Retina (tissue), 1 donor: Measurements from ENCODE around the gene ZNF783.
A peak's percentile ranks its signal among the peaks of the same experiment; 100 is the strongest.

Experiments used
- DNase-seq: peaks from one replicate; pipeline ENCODE4 v3.0.0-alpha.2; 2016

Gene ZNF783

DNA sequence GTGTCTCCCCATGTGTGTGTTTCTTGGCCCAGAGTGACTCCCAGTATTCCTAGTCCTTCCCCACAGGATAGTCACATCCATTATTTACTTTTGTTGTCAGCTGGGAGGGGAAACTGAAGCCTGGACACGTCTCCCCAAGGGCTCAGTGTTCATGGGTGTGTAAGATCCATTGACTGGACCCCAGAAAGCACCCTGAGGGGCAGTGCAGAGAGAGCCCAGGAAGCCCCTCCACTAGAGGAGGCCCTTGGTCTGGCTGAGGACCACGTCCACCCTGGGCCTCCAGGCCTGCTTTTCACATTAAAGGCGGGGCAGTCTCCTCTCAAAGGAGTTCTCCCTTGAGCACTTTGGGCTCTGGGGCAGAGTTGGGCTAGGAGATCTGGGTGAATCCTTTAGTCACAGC is 21.3 kb downstream of the ZNF783 start:
- no peak for DNase-seq

DNA sequence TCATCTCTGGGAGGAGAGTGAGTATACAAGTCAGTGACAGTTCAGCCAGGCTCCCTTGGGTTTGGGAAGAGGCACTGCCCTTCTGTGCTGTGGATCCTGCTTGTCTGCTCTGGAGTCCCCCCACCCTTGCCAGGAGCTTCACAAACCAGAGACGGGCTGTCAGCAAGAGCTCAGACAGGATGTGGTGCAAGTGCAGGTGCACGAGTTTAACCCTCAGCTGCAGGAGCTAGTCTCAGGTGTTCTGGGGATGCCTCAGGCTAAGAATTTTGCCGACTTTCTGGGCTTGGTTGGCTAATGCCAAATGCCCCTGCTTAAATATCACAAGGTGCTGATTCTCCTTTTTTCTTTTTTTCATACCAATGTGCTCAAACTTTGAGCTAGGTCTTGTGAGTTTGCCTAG is 22.3 kb downstream of the ZNF783 start:
- DNase-seq, result no peak

DNA sequence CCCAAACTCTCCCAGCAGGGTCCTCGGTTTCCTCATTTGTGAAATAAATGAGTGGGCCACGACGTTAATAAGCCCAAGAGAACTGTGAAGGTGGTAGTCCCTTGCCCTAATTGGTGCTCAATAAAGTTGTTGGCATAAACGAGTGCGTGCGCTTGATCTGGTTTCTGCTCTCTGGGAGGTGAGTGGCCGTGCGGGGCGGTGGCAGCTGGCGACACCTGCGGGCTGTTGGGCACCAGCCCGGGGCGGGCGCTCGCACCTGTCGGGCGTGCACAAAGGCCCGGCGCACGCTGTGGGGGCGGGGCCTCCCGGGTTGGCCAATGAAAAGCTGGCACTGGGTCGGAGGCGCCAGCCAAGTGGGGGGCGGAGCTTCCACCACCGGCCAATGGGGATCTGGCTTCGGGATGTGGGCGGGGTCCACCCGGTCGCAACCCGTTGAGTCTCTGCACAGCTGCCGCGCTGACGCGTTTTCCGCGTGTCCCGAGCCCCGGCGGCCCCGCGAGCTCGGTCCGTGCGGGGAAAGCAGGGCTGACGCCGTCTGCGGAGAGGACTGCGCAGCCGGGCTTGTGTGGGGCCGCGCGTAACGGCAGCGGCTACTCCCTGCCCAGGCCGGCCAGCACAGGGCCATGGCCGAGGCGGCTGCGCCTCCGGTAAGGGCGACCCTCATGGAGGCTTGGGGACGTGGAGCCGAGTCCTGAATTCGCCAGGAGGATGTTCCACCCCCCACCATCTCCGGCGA is 23.0 kb downstream of the ZNF783 start:
- DNase-seq, result peak; percentile 96

DNA sequence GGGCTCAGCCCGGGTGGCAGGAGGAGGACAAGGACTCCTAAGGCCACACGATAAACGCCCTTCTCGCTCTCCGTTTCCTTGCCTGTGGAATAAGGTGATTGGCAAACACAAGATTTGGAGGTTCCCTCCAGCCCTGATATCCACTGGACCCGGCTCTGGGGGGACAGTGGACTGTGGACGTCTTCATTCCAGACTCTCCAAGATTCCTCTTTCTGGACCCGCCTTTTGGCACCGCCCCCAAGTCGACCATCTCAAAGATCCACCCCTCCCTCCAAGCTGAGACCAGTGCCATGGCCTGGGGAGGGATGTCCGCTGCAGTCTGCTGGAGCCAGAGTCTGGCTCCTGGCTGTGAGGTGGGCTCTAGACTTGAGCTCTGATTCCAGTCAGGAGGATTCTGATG is 23.6 kb downstream of the ZNF783 start:
- DNase-seq, result no peak

DNA sequence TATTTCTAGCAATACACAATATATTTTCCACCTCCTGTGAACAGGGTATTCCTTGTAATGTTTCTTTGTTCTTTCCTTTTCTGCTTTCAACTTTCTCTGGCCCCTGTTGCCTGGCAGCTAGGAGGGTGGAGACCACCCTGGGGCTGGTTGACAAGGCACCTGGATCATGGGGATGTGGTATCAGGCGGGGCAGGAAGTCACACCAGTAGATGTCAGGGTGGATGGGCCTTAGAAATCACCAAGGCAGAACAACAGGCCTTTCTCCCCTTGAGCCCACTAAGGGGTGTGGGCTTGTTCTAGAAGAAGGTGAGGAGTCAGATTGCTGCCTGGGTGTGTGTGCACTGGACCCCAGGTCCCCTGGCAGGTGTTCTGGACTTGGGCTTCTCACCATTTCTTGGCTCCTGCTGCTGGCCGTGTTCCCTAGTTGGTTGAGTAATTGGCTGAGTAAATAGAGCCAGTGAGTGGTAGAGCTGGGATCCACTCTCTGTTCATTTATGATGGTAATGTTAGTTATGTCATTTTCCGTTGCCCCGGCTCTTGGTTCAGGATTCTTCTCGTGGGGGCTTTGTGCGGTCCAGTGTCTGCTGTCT is 24.9 kb downstream of the ZNF783 start:
- no peak for DNase-seq

DNA sequence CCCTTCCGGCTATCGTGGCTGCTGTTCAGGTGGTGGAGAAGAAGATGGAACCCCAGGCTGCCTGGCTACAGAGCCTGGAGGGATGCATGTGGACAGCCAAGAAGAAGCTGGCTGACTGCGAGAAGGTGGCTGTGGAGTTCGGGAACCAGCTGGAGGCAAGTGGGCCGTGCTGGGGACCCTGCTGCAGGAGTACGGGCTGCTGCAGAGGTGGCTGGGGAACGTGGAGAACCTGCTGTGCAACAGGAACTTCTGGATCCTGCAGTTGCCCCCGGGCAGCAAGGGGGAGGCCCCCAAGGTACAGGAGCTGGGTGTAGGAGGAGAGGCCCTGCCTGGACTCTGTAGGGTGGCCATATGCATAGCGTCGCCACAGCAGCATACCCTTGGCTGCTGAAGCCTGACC is 25.6 kb downstream of the ZNF783 start:
- no peak for DNase-seq

DNA sequence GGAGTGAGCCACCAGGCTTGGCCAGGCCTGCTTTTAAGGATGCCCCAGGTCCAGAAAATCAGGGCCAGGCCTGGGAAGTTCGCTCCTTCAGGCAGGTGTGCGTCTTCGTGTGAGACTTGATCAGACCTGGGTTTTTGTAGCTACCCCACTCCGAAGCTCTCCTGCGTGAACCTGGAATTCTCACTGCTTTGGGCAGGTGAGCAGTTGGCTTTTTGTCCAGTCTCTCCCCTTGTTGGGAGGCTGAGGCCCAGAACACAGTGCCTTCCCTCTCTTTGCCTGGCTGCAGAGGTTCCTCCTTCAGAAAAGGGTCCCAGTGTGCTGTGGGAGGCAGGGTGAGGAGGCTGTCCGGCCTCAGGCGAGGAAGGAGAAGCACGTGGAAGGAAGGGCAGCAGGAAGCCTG is 27.3 kb downstream of the ZNF783 start:
- no peak for DNase-seq

DNA sequence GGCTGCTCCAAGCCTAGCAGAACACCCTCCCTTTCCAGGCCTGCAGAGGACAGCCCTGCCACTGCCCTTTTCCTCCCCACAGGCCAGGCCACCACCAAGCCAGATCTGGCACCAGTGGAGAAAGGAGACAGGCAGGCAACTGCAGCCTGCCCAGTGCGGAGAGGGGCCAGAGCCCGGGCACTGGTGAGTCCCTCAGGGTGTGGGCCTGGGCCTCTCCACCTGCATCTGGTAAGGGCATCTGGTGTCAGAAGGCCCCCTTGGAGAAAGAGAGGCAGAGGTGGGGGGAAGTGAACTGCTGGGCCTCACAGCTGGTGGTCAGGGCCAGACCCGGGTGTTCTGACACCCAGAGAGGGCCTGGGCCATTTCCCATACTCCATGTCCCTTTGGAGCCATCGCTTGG is 27.9 kb downstream of the ZNF783 start:
- DNase-seq, result no peak

DNA sequence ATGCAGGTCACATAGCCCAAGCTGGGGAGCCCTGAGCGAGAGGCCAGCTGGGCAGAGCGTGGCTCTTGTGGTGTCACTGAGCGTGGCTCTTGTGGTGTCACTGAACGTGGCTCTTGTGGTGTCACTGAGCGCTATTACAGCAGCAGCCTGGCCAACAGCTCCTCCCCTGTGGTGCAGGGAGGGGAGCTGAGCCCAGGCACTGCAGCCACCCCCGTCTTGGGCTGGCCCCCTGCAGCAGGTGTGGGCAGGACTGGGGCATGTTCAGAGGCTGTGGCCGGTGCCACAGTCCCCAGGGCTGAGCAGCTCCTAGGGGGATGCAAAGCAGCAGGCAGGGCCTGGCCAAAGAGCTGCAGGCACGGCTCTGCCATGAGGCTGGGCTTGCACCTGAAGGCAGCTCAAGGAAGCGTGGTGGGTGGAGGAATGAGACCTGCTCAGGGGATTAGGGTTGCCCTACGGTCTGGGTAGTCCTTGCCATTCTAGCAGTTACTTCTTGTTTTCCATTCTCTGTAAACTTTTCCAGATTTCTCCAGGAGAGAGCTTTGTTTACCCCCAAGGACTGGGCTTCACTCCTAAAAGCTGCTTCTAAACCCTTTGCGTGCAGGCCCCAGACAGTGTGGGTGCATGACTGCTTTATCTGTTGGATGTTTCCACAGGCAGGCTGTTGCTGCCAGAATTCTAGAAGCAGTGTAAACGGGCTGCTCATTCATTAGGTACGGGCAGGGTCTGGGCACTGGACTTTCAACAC is 29.2 kb downstream of the ZNF783 start:
- no peak for DNase-seq

DNA sequence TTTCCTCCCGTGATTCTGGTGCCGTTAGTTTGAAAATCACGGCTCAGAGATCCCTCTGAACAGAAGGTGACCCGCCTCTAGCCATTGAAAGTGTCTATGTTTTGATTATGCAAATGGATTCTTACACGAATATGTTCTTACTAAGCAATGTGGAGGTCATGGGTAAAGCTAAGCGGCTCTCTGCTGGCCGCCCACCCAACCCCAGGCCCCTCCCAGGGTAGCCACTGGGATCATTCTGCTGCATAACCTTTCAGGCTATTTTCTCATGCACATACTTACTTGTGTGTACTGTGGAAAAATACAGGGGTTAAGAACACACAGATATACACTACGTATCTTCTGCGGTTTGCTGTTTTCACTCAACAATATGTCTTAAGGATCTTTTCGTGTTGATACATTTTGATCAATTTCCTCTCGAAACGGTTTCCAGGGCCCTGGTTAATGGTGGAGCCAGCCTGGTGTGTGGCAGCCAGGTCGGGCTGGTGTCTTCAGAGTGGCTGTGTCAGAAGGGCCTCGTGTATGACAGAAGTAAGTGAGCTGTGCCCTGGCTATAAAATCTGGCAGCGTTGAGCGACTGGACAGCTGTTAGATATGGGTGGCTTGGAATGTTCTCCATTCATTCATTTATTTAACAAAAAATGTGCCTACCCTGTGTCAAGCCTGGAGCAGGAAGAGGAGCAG is 29.9 kb downstream of the ZNF783 start:
- DNase-seq, result no peak

DNA sequence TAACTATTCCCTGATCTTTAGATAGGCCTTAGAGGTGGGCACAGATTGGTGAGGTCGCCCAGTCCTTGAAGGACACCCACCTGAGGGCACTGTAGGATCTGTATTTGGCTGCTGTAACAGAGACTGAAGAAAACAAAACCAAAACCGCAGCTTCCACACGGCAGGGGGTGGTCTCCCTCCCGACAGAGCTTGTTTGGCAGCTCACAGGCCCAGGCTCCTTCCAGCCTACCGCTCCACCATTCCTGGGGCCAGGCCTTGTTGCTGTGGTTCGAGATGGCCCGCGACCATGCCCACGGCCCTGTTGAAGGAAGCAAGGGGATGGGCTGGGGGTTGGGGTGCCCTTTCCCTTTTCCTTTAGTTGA is 30.4 kb downstream of the ZNF783 start:
- DNase-seq, result no peak

DNA sequence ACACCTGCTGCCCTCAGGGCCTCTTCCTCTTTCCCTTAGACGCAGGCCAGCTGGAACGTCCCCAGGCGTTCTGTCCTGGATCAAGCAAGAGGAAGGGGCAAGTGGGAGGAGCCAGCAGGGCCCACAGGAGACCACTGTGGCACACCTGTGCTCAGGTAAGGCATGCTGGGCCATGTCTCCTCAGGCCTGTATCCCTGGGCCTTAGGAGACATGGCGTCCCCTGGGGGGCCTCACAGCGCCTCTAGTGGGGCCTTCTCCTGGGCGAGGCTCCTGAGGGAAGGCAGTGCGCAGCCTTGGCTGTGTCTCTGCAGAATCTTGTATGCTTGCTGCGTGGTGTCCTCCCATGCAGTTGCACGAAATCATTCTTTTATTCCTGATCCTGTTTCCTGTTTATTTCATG is 31.3 kb downstream of the ZNF783 start:
- DNase-seq, result no peak

DNA sequence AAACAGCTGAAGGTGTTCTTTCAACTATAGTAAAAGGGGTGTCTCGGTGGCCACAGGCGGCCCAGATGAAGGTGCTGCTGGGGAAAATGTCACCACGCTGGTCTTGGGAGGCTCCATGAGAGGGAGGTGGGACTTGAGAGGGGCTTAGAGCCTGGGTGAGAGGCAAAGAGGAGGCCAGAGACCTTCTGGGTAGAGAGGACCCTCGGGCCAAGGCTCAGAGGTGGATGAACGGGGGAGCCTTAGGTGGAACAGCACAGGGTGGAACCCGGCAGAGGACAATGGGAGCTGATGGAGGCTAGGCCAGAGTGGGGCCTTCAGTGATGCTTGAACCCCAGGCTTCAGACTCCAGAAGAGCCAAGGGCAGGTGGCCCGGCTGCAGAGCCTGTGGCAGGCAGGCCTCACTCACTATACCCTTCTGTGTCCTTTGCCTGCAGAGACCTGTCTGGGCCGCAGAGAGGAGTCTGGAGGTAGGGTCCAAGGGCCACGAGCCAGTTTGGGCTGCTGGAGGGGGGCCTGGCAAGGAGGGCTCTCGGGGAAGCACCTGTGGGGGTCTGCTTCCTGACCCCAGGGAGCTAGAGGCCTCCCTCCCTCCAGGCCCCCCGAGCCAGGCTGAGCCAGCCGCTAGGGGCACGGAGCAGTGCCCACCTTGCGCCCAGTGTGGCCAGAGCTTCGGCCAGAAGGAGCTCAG is 32.1 kb downstream of the ZNF783 start:
- DNase-seq, result no peak

DNA sequence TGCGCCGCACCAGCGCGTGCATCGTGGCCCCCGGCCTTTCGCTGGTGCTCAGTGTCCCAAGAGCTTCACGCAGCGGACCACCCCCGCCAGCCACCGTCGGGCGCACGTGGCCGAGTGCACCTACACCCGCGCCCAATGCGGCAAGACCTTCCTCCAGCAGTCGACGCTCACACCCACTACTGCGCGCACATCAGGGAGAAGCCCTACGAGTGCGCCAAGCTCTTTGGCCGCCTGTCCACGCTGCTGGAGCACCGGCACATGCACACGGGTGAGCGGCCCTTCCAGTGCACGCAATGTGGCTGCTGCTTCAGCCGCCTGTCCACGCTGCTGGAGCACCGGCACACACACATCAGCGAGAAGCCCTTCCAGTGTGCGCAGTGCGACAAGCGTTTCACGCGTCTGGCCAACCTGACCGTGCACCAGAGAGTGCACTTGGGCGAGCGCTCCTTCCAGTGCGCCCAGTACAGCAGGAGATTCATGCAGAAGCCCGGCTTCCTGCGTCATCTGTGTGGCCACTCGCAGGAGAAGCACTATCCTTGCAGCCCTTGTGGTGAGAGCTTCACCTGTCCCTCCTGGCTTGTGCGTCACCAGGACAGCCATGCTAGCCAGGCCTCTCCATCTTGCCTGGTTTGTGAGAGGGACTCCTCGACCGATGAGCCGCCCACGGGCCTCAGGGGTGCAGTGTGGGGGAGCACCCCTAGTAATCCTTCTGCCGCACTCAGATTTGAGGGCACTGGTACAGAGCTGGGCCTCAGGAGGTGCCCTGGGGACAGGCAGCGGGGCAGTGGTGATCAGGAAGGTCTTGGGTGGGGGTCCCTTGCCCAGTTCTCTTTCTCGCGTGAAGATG is 32.9 kb downstream of the ZNF783 start:
- DNase-seq, result no peak

DNA sequence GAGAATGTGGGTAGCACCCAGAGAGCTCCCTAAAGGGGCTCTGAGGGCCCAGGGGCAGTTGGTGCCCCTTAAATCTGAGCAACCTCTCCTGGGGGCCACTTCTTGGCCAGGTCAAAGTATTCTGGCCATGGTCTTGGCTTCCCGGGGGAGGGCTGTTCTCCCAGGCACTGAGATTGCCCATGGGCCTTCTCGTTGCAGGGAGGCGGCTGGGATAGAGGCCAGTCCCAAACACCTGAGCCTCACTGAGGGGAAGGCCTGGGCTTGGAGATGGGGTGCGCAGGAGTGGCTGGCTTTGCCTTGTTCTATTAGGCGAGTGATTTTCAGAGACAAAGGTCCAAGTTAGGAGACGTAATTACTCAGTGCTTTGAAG is 33.5 kb downstream of the ZNF783 start:
- no peak for DNase-seq

DNA sequence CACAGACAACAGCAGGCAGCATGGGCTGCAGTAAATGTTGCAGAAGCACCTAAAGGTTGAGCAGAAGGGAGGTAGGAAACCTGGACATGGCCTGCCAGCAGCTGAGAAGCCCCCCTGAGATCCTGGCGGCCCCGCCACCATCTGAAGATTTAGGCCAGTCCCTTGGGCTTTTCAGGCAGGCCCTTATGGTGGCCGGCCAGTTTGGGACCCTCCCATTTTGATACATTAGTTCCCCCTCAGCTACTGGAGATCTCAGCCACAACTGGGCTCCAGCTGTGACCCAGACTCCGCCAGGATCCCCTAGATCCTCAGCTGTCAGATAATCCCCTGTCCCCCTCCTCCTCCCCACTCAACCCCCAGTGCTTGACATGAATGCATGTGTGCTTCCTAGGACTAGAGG is 34.4 kb downstream of the ZNF783 start:
- DNase-seq, result no peak

DNA sequence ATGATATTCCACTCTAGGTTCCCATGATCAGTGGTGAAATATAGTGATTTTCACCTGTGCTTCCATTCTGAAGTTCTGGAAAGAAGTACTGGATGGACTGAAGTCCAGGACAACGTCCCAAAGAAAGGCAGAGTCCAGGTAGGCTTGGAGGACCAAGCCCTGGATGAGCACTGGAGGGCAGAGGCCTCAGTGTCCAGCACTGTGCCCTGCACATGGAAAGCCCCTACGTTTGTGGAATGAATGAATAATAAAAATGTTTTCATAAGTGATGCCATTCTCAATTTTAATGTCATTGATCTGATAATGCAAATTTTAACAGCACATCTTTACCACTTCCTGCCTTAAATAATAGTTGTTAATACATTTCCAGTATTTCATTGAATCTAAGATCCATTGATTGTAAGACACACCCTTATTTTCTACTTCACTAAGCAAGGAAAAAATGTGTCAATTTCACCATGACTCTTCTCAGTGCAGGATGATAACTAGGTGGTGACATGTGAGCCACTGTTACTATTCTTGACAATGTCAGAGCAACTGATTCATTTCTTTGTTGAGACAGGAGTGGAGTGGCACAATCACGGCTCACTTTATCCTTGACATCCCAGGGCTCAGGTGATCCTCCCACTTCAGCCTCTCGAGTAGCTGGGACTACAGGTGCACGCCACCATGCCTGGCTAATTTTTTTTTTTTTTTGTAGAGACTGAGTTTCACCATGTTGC is 35.2 kb downstream of the ZNF783 start:
- DNase-seq, result no peak

DNA sequence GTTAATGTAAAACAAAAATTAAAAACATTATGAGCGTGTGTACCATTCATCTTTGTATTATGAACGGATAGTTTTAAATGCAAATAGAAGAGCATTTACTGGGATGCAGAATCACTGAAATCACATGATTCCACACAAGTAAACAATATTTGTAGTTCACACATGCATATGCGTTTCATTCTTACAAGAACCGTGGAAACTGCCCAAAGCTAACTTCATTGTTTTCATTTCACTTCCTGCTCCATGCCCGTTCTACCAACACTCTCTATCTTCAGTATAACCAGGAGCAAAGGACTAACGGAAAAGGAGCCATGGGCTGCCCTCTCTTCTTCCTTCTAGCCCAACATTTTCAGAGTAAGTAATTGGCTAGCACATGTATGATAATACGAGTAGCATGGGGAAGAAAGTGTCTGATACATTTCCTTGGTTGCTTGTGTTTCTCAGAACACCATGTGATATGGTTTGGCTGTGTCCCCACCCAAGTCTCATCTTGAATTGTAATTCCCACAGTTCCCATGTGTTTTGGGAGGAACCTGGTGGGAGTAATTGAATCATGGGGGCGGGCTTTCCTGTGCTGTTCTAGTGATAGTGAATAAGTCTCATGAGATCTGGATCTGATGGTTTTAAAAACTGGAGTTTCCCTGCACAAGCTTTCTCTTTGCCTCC is 38.8 kb downstream of the ZNF783 start:
- no peak for DNase-seq

DNA sequence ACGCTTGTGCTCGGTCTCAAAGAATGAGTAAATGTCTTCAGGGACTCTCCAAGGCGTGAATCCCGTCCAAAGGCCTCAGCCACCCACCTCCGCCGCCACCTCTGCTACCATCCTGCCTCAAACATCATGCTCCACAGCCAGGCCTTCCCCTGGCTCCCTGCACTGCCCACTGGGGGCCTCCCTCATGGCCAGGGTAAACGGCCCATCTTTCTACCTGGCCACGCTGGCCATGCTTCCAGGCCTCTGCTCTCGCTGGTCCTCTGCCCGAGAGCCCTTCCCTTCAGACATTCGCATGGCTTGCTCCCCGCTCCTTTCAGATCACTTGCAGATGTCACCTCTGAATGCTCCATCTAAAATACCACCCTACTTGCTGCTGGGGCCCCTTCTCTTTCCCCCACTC is 40.2 kb downstream of the ZNF783 start:
- DNase-seq, result no peak

DNA sequence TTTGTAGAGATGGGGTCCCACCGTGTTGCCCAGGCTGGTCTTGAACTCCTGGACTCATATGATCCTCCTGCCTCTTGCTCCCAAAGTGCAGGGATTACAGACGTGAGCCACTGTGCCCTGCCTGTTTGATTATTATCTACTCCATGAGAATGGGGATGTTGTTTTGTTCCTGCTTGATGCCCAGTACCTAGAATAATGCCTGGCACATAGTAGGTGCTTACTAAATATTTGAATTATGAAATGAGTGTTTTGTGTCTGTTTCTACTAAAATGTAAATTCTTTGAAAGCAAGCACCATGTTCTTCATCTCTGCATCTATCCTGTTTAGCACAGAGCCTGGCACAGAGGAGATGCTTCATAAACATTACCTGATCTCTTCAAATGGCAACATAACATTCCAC is 40.9 kb downstream of the ZNF783 start:
- no peak for DNase-seq

DNA sequence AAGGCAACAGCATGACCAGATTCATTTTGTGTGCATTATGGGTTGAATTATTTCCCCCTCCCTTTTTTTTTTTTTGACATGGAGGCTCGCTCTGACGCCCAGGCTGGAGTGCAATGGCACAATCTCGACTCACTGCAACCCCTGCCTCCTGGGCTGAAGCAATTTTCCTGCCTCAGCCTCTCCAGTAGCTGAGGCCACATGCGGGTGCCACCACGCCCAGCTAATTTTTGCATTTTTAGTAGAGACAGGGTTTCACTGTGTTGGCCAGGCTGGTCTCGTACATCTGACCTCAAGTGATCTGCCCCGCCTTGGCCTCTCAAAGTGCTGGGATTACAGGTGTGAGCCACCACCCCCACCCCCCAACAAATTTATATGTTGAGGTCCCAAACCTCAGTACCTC is 42.0 kb downstream of the ZNF783 start:
- no peak for DNase-seq
